ENCODE data around the gene ZNF443.
"Not testable (repeated sequence)": the region's sequence is repeated elsewhere in the genome, so short reads cannot be mapped to it uniquely, and the experiment has no call there.

ZNF443 gene

DNA sequence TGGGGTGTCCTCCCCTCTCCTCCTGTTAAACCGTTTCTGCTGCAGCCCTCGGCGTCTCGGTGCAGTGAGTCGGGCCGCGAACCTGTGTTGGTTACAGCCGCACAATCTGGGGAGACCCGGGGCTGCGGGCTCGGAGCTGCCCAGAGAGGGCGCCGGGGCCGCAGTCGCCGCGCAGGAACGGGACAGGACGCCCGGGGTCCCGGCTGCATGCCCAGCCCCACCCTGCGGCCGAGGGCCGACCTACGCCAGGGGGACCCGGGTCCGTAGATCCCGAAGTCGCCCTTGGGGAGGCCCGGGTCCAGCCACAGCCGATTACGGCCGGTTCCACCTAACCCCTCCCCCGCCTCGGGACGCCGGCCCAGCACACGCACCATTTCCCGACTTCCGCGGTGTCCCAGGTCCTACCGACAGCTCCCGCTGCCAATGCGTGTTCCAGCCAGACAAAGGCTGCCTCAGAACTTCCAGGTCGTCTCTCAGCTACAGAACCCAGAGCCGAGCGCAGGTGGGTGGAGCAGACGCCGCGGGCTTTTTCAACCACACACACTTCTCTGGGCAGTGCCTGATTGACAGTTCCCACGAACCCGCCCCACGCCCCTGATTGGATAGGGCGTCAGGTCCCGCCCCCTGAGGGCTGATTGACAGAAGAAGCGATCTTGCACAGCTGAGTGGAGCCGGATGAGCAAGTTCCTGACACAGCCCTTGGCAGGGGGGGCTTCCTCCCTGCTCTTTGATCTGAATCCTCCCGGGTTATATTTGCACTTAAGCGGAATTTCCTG lies at the start of gene ZNF443:
Gene ZNF443 (minus strand): TSS at position 481 of the 776 bp plus-strand sequence. CDS start 107 bp downstream, at position 374.
- peak; percentile 99 for DNase-seq

DNA sequence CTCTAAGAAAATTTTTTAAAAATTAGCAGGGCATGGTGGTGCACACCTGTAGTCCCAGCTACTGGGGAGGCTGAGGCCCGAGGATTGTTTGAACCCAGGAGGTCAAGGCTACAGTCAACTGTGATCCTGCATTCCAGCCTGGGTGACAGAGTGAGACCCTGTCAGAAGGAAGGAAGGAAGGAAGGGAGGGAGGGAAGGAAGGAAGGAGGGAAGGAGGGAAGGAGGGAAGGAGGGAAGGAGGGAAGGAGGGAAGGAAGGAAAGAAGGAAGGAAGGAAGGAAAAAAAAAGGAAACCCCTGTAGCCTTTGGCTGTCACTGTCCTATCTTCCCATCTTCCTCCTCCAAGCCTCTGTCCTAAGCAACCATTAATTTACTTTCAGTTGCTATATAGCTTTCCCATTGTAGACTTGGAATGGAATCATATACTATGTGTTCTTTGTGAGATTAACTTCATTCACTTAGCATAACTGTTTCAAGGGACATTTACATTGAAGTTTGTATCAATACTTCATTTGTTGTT lies 45.5 kb upstream of the ZNF443 start:
- not testable (repeated sequence) for DNase-seq

DNA sequence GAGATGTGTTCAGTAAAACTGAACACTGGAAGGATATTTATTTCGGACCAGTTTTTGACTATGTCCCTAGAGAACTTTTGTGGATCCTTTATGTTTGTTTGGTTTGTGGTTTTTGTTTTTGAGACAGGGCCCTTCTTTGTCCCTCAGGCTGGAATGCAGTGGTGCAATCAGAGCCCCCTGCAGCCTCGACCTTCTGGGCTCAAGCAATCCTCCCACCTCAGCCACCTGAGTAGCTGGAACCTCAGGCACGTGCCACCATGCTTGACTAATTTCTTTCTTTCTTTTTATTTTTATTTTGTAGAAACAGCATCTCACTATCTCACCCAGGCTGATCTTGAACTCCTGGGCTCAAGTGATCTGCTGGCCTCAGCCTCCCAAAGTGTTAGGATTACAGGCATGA lies 44.8 kb upstream of the ZNF443 start:
- DNase-seq = no peak

DNA sequence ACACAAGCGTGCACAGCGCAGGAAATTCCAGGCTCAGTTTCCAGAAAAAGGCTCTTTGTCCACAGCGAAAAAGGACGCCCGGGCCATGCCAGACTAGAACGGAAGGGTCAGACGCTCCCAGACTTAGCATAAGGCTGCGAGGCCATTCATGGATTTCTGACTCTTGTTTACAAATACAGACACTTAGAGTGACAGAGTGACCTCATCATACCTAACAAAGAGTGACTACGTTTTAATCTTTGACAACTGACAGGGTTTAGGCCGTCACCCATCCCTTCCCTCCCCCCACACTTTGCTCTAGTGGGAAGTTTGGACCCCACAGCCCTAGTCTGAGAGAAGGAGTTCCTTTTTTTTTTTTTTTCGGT lies 44.2 kb upstream of the ZNF443 start:
- DNase-seq = no peak

- DNase-seq = no peak
Observed at GRCh38 chr19:12484371-12485051, 43.7 kb upstream of the ZNF443 start, which contains the start of gene ZNF709. TSS of gene ZNF709 (minus strand) at chr19:12484816. CDS start at chr19:12484657, 159 bp downstream.

- DNase-seq = no peak
Observed at GRCh38 chr19:12484011-12484370, 43.2 kb upstream of the ZNF443 start.

- DNase-seq = no peak
Observed at GRCh38 chr19:12482509-12482886, 41.7 kb upstream of the ZNF443 start.

- no peak for DNase-seq
Observed at GRCh38 chr19:12481781-12482508, 41.1 kb upstream of the ZNF443 start.

DNA sequence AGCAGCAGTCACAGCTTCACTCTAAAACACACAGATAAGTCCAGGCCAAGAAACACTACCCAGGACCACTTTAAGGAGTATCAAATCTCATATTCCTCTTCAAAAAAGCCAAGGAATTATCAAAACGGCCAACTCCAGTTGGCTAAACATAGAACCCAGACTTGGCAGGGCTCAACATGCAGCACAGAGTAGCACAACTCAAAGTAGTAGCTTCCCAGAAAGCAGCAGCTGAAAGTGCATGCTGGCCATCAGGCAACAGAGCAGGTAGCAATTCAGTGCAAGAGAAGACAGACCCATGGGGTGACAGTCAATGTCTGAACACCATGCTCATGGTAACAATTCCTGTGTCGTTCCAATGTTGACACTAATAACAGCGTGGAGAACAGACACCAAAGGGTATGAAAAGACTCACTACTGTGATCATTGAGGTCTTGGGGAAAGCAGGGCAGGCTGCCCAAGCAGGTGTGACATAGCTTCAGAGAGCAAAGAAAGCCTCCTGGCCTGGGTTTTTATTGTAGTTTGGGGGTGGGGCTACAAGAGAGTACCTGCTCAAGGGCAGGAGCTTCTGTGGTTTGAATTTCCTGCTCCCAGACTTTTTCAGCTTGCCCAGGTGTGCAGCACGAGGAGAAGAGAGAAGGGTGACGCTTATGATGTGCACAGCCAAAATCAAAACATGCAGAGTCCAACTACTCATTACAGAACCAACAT lies 37.6 kb upstream of the ZNF443 start:
- no peak for DNase-seq

GRCh38 chr19:12467651-12468050 lies 26.8 kb upstream of the ZNF443 start:
- DNase-seq = not testable (repeated sequence)

- no peak for DNase-seq
Observed at GRCh38 chr19:12465211-12465610, 24.4 kb upstream of the ZNF443 start.

DNA sequence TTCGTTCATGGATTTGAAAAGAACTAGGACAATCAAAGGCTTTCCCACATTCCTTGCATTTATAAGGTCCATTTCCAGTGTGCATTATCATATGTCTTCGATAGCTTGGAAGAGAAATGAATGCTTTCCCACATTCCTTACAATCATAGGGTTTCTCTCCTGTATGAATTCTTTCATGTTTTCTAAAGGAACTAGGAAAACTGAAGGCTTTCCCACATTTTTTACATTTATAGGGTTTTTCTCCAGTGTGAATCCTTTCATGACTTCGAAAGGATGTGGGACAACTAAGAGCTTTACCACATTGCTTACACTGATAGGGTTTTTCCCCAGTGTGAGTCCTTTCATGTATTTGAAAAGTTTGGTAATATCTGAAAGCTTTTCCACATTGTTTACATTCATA lies 23.9 kb upstream of the ZNF443 start:
- DNase-seq = no peak

DNA sequence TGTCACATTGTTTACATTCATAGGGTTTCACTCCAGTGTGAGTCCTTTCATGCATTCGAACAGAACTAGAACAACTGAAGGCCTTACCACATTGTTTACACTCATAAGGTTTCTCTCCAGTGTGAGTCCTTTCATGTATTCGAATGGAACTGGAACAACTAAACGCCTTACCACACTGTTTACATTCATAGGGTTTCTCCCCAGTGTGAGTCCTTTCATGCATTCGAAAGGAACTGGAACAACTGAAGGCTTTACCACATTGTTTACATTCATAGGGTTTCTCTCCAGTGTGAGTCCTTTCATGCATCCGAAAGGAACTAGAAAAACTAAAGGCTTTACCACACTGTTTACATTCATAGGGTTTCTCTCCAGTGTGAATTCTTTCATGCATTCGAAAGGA lies 23.3 kb upstream of the ZNF443 start:
- DNase-seq = not testable (repeated sequence)

GRCh38 chr19:12453495-12453894 lies 12.7 kb upstream of the ZNF443 start:
- no peak for DNase-seq

- no peak for DNase-seq
Observed at GRCh38 chr19:12450844-12451243, 10.0 kb upstream of the ZNF443 start.

DNA sequence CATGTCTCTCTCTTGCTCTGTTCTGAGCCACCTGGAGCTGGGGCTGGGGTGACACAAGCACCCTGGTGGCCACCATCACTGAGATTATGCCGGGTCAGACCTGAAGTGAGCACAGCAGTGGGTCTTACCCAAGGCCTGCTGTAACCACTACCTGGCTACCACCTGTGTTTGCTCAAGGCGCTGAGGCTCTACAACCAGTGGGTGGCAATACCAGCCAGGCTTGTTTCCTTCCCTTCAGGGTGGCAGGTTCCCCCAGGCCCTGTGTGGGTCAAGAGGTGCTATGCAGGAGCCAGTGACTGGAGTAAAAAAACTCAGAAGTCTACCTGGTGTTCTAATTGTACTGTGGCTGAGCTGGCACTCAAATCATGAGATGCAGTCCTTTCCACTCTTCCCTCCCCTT lies 8.0 kb upstream of the ZNF443 start:
- no peak for DNase-seq

- peak; percentile 33 for DNase-seq
Observed at GRCh38 chr19:12439686-12440540, 908 bp downstream of the ZNF443 start.

DNA sequence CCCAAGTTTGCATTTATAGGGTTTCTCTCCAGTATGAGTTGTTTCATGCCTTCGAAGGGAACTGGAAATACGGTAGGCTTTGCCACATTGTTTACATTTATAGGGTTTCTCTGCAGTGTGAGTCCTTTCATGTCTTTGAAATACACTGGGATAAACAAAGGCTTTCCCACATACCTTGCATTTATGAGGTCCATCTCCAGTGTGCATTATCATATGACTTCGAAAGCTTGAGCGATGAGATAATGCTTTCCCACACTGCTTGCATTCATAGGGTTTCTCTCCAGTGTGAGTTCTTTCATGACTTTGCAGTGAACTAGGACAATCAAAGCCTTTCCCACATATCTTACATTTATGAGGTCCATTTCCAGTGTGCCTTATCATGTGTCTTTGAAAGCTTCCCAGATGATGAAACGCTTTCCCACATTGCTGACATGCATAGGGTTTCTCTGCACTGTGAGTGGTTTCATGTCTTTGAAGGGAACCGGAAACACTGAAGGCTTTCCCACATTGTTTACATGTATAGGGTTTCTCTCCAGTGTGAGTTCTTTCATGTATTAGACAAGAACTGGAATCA lies 10.0 kb downstream of the ZNF443 start:
- DNase-seq = not testable (repeated sequence)

DNA sequence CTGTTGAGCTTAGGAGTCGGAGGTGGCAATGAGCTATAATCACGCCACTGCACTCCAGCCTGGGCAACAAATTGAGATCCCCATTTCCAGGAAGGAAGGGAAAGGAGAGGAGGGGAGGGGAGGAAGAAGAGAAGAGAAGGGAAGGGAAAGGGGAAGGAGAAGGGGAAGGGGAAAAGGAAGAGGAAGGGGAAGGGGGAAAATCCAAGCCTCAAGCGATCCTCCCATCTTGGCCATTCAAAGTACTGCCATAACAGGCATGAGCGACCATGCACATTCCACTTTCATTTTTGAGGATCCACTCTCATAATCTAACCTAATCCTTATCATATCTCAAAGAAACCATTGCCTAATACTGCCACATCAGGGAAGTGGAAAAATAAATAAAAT lies 14.9 kb downstream of the ZNF443 start:
- no peak for DNase-seq

DNA sequence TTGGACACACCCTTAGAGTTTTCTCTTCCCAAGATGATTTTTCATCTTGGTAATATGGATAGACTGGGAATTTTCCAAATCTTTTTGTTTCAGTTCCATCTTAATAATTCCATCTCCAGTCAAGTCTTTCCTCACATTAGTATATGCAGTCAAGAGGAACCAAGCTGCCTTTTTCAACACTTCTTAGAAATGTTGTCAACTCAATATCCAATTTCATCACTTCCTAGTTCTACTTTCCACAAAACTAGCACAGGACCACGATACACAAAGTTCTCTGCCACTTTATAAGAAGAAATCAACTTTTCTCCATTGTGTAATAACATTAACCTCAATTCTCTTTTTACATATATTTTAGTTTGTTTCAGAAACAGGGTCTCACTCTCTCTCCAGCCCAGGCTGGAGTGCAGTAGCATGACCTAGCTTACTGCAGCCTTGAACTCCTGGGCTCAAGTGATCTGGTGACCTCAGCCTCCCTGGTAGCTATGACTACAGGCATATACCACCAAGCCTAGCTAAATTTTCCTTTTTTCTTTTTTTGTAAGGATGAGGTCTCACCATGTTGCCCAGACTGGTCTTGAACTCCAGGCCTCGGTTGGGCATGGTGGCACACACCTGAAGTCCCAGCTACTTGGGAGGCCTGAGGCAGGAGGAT lies 15.5 kb downstream of the ZNF443 start:
- DNase-seq = peak; percentile 48

GRCh38 chr19:12417273-12417672 lies 23.5 kb downstream of the ZNF443 start:
- not testable (repeated sequence) for DNase-seq
